RWPE1 (cell line): ENCODE data around the gene UTS2R.
A peak's percentile ranks its signal among the peaks of the same experiment; 100 is the strongest.

Experiments used
- CTCF ChIA-PET: fragments of 350-600 bp; sonication (Branson Sonifier 250); formaldehyde crosslinking; extraction: SDS; loops from one replicate; lab custom pipeline; 2021; lab: Yijun Ruan, JAX
- POLR2A ChIA-PET: fragments of 400-600 bp; formaldehyde crosslinking; extraction: SDS; loops from one replicate; lab custom pipeline; 2020; ENCODE audit warnings: antibody characterized with exemption; ENCODE audit not compliant: low non-redundant PET; lab: Yijun Ruan, JAX
- DNase-seq: peaks from one replicate; pipeline ENCODE4 v3.0.0; 2012; ENCODE audit warnings: low spot score
- H3K27ac ChIP-seq: fragments of 450-650 bp; 2 replicates; pipeline ENCODE4 v1.5.1; 2017
- TF ChIP-seq, protein P1 (sequence below): fragments of 450-650 bp; conservative IDR thresholded peaks from 2 replicates; pipeline ENCODE4 v1.5.1; 2017; ENCODE audit warnings: low read depth, mild to moderate bottlenecking

Gene UTS2R

DNA sequence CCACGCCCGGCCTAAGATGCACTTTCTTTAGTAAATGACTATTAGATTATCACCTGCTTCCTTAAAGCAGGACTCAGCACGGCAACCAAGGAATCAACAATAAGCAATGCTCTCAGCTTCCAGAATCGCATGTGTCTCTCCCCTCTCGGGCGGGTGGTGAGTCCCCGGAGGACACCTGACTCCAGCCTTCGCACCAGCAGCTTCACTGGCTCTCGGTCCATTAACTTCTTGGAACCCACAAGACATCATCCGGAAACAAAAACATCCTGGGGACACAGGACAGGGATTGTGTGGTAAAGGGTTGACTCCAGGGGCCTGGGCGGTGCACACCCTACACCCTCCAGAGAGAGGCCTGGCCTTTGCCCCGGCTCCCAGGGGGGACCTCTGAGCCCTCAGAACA lies 22.7 kb downstream of the UTS2R start:
- ChIA-PET POLR2A (no interaction called here), CTCF (interaction anchor here (1.2 kb wide), 1 partner anchor 9 kb away, joined by 4 read pairs; no protein-coding TSS in a partner anchor)
- H3K27ac ChIP-seq, result no peak overlapping the region; the same call in 1 of the 2 replicates
- TF ChIP-seq, protein P1, sequence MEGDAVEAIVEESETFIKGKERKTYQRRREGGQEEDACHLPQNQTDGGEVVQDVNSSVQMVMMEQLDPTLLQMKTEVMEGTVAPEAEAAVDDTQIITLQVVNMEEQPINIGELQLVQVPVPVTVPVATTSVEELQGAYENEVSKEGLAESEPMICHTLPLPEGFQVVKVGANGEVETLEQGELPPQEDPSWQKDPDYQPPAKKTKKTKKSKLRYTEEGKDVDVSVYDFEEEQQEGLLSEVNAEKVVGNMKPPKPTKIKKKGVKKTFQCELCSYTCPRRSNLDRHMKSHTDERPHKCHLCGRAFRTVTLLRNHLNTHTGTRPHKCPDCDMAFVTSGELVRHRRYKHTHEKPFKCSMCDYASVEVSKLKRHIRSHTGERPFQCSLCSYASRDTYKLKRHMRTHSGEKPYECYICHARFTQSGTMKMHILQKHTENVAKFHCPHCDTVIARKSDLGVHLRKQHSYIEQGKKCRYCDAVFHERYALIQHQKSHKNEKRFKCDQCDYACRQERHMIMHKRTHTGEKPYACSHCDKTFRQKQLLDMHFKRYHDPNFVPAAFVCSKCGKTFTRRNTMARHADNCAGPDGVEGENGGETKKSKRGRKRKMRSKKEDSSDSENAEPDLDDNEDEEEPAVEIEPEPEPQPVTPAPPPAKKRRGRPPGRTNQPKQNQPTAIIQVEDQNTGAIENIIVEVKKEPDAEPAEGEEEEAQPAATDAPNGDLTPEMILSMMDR, result no peak
- no peak for DNase-seq

GRCh38 chr17:82396601-82397435 lies 25.3 kb downstream of the UTS2R start:
- TF ChIP-seq, protein P1, result no peak
- DNase-seq, result no peak
- H3K27ac ChIP-seq, result peak overlapping the region; percentile 53
- ChIA-PET POLR2A (no interaction called here), CTCF (interaction anchor here (0.6 kb wide), 1 partner anchor 29 kb away, joined by 4 read pairs; no protein-coding TSS in a partner anchor)

DNA sequence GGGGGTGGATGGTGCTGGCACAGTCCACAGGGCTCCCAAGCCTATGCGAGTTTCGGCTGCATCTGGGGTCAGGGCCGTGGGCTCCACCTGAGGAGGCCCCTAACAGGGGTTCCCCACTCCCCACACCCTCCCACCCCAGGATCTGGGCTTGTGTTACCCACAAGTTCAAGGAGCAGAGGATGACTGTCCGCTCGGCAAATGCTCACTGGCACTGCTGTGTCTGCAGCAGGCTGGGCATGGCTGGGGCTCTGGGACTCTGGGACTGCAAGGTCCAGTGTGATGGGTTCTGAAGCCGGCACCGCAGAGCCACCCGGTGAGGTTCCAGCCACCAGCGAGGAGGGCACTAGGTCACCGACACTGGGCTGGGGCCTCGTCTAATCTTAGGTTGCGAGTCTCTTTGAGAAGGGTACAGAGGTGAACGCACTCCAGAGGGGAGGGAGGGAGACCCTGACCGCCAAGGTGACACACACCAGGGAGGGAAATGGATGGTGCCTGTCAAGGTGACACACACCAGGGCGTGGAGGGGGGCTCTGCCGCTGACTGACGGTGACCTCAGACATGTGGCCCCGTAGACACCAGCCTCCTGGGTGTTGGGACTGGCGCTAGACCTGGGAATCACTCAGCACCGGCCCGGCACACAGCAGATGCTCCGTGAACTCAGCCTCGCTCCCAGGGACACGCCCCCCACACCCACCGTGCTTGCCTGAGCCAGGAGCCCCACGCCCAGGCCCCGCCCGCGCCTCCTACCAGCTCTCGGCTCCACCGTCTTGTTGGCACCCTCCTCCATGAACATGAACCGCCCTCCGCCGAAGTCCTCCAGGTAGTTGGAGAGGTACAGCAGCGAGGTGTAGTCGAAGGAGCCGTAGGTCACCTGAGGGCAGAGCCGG lies 26.1 kb downstream of the UTS2R start:
- TF ChIP-seq, protein P1, result no peak
- CTCF ChIA-PET, result interaction anchor here (0.6 kb wide), 1 partner anchor 29 kb away, joined by 4 read pairs; no protein-coding TSS in a partner anchor
- no peak for DNase-seq
- H3K27ac ChIP-seq, result peak overlapping the region; percentile 53
- POLR2A ChIA-PET, result no interaction called here

DNA sequence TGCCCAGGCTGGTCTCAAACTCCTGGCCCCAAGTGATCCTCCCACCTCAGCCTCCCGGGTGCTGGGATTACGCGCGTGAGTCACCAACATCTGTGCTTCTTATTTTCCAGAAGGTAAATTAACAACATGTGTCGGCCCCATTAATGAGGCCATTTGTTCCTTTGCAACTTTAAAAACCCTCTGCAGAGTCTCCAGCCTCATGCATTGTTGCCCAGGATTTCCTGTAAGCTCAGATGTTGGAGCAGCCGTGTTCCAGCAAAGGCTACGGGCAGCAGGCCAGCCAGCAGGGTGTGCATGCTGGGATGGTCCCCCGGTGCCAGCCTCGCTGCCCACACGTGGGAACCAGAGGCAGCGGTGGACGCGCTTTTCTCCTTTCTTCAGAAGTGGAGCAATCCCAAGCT lies 27.5 kb downstream of the UTS2R start:
- ChIA-PET CTCF (no interaction called here), POLR2A (no interaction called here)
- TF ChIP-seq, protein P1, result no peak
- DNase-seq, result no peak
- H3K27ac ChIP-seq, result peak overlapping the region; percentile 47

- peak overlapping the region; percentile 47 for H3K27ac ChIP-seq
- TF ChIP-seq, protein P1, result no peak
- CTCF ChIA-PET, result interaction anchor here (0.6 kb wide), 1 partner anchor 177 kb away, joined by 3 read pairs; no protein-coding TSS in a partner anchor
- no peak for DNase-seq
- POLR2A ChIA-PET, result no interaction called here
Observed at GRCh38 chr17:82399601-82400101, 28.1 kb downstream of the UTS2R start.

GRCh38 chr17:82400206-82400605 lies 28.6 kb downstream of the UTS2R start:
- H3K27ac ChIP-seq, result no peak overlapping the region
- TF ChIP-seq, protein P1, result no peak
- ChIA-PET POLR2A (no interaction called here), CTCF (interaction anchor here (0.6 kb wide), 1 partner anchor 176 kb away, joined by 3 read pairs; no protein-coding TSS in a partner anchor)
- DNase-seq, result no peak
